HepG2 (cell line): ENCODE measurements around the gene FGD4. TPM values are rescaled to one million over a fixed set of nuclear protein-coding genes. Genes with fewer than 3 reads are reported as not detected.

Source experiments
- ARNT ChIP-seq: fragments of 450-650 bp; IDR thresholded peaks from 2 replicates; pipeline ENCODE4 v1.6.1; 2017
- MBNL3 ChIP-seq: fragments of 250-450 bp; sonication (Bioruptor Pico); conservative IDR thresholded peaks from 2 replicates; pipeline ENCODE4 v1.8.0; 2022; ENCODE audit warnings: mild to moderate bottlenecking, inconsistent platforms
- RBM22 ChIP-seq: fragments of 200-400 bp; formaldehyde crosslinking; optimal IDR thresholded peaks from 2 replicates; pipeline ENCODE3; 2017; ENCODE audit warnings: mild to moderate bottlenecking, low read length, moderate library complexity
- TEAD2 ChIP-seq: sonication (generic); formaldehyde crosslinking; IDR thresholded peaks from 2 replicates; pipeline ENCODE4 v1.9.0; 2021; ENCODE audit warnings: missing genetic modification reagents
- ZNF24 ChIP-seq: fragments of 450-650 bp; IDR thresholded peaks from 2 replicates; pipeline ENCODE4 v1.6.1; 2017; ENCODE audit warnings: antibody characterized with exemption, mild to moderate bottlenecking
- ZNF274 ChIP-seq: sonication (generic); formaldehyde crosslinking; IDR thresholded peaks from 2 replicates; pipeline ENCODE4 v1.5.1; 2020; ENCODE audit warnings: mild to moderate bottlenecking, missing genetic modification reagents
- polyA plus RNA-seq, 8 experiments: library from polyadenylated mRNA; depleted of rRNA in 3 of 8; stranded (reverse) in 7 of 8; unstranded in 1 of 8; fragments of >200 nt; fragmentation: Illumina TruSeq in 4 of 8; extraction: Trizol in 4 of 8; gene quantifications; 2 replicates each; pipeline versions ENCODE4 v1.2.1 to v1.2.3, GENCODE V29; 2011 to 2016; ENCODE audit warnings: low read depth in 4 of 8, missing spikeins in 1 of 8, mixed read lengths in 1 of 8; ENCODE audit not compliant: insufficient read depth in 1 of 8
- total RNA-seq, 5 experiments: library from RNA; depleted of rRNA; stranded (reverse); fragments of >200 nt; fragmentation: Illumina TruSeq; extraction: Trizol; gene quantifications; 2 replicates each; pipeline ENCODE4 v1.2.3, GENCODE V29; 2016; ENCODE audit warnings: low read depth in 1 of 5
- TF ChIP-seq, protein P1 (sequence below): sonication (generic); formaldehyde crosslinking; IDR thresholded peaks from 2 replicates; pipeline ENCODE4 v1.4.0; 2020; ENCODE audit warnings: missing genetic modification reagents
- TF ChIP-seq, protein P2 (sequence below): sonication (generic); formaldehyde crosslinking; IDR thresholded peaks from 2 replicates; pipeline ENCODE4 v1.4.0; 2020; ENCODE audit warnings: mild to moderate bottlenecking, missing genetic modification reagents, borderline replicate concordance

The FGD4 gene
- total and polyA plus RNA-seq, 2 of the 13 experiments (the other 11 are each of a cell fraction or from before 2014, with no cell fraction given) = 4.6 to 6.6 TPM

GRCh38 chr12:32419520-32419960 is 20.2 kb downstream of the FGD4 start (continued):
- TF ChIP-seq, protein P1, sequence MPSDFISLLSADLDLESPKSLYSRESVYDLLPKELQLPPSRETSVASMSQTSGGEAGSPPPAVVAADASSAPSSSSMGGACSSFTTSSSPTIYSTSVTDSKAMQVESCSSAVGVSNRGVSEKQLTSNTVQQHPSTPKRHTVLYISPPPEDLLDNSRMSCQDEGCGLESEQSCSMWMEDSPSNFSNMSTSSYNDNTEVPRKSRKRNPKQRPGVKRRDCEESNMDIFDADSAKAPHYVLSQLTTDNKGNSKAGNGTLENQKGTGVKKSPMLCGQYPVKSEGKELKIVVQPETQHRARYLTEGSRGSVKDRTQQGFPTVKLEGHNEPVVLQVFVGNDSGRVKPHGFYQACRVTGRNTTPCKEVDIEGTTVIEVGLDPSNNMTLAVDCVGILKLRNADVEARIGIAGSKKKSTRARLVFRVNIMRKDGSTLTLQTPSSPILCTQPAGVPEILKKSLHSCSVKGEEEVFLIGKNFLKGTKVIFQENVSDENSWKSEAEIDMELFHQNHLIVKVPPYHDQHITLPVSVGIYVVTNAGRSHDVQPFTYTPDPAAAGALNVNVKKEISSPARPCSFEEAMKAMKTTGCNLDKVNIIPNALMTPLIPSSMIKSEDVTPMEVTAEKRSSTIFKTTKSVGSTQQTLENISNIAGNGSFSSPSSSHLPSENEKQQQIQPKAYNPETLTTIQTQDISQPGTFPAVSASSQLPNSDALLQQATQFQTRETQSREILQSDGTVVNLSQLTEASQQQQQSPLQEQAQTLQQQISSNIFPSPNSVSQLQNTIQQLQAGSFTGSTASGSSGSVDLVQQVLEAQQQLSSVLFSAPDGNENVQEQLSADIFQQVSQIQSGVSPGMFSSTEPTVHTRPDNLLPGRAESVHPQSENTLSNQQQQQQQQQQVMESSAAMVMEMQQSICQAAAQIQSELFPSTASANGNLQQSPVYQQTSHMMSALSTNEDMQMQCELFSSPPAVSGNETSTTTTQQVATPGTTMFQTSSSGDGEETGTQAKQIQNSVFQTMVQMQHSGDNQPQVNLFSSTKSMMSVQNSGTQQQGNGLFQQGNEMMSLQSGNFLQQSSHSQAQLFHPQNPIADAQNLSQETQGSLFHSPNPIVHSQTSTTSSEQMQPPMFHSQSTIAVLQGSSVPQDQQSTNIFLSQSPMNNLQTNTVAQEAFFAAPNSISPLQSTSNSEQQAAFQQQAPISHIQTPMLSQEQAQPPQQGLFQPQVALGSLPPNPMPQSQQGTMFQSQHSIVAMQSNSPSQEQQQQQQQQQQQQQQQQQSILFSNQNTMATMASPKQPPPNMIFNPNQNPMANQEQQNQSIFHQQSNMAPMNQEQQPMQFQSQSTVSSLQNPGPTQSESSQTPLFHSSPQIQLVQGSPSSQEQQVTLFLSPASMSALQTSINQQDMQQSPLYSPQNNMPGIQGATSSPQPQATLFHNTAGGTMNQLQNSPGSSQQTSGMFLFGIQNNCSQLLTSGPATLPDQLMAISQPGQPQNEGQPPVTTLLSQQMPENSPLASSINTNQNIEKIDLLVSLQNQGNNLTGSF (CRISPR knock-in tag) = no peak
- TF ChIP-seq, protein P2, sequence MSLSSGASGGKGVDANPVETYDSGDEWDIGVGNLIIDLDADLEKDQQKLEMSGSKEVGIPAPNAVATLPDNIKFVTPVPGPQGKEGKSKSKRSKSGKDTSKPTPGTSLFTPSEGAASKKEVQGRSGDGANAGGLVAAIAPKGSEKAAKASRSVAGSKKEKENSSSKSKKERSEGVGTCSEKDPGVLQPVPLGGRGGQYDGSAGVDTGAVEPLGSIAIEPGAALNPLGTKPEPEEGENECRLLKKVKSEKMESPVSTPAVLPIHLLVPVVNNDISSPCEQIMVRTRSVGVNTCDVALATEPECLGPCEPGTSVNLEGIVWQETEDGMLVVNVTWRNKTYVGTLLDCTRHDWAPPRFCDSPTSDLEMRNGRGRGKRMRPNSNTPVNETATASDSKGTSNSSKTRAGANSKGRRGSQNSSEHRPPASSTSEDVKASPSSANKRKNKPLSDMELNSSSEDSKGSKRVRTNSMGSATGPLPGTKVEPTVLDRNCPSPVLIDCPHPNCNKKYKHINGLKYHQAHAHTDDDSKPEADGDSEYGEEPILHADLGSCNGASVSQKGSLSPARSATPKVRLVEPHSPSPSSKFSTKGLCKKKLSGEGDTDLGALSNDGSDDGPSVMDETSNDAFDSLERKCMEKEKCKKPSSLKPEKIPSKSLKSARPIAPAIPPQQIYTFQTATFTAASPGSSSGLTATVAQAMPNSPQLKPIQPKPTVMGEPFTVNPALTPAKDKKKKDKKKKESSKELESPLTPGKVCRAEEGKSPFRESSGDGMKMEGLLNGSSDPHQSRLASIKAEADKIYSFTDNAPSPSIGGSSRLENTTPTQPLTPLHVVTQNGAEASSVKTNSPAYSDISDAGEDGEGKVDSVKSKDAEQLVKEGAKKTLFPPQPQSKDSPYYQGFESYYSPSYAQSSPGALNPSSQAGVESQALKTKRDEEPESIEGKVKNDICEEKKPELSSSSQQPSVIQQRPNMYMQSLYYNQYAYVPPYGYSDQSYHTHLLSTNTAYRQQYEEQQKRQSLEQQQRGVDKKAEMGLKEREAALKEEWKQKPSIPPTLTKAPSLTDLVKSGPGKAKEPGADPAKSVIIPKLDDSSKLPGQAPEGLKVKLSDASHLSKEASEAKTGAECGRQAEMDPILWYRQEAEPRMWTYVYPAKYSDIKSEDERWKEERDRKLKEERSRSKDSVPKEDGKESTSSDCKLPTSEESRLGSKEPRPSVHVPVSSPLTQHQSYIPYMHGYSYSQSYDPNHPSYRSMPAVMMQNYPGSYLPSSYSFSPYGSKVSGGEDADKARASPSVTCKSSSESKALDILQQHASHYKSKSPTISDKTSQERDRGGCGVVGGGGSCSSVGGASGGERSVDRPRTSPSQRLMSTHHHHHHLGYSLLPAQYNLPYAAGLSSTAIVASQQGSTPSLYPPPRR = no peak
- TF ChIP-seq RBM22 (no peak), ARNT (no peak), ZNF24 (no peak), ZNF274 (CRISPR knock-in tag) (no peak), TEAD2 (CRISPR knock-in tag) (no peak), MBNL3 (no peak)
